GM18507 (cell line): ENCODE results near the gene BIVM.

Experiments
- DNase-seq: peaks from one replicate; pipeline ENCODE4 v3.0.0; 2011; ENCODE audit warnings: low read depth; ENCODE audit not compliant: insufficient read length; ENCODE audit errors: extremely low spot score
- FAIRE-seq: peaks from 2 replicates; lab custom pipeline; 2011; peaks lifted over from hg19 to GRCh38; lab: Jason Lieb, UNC

Gene BIVM, protein sequence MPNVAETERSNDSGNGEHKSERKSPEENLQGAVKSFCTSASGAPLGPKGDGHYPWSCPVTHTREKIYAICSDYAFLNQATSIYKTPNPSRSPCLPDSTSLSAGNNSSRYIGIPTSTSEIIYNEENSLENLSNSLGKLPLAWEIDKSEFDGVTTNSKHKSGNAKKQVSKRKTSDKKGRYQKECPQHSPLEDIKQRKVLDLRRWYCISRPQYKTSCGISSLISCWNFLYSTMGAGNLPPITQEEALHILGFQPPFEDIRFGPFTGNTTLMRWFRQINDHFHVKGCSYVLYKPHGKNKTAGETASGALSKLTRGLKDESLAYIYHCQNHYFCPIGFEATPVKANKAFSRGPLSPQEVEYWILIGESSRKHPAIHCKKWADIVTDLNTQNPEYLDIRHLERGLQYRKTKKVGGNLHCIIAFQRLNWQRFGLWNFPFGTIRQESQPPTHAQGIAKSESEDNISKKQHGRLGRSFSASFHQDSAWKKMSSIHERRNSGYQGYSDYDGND

GRCh38 chr13:102798581-102799425 lies at the start of gene BIVM, which contains the start of gene POGLUT2:
TSS of gene BIVM (plus strand) at chr13:102799119. CDS start at chr13:102807268, 8,149 bp downstream.
TSS of gene POGLUT2 (minus strand) at chr13:102798976. CDS start at chr13:102798670, 306 bp downstream.
- peak; percentile 85 for DNase-seq
- FAIRE-seq = peak; percentile 95

DNA sequence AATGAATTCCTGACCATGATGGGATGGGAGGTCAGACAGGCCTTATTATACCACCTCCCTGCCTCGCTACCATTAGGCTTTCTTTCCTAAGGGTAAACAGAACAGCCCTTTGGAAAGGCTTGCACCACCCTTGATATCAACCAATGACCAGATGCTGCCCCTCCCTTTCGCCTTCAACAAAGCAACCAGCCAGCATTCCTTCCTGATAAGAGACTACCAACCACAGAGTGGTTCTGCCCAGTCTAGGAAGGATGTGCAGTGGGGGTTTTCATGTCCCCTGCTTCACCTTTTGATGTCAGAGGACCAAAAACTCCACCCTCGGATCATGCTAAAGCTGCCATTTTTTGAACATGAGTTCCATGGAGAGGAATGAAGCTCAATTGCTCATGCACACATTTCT lies 47.0 kb upstream of the BIVM start:
- DNase-seq (no peak), FAIRE-seq (no peak)

DNA sequence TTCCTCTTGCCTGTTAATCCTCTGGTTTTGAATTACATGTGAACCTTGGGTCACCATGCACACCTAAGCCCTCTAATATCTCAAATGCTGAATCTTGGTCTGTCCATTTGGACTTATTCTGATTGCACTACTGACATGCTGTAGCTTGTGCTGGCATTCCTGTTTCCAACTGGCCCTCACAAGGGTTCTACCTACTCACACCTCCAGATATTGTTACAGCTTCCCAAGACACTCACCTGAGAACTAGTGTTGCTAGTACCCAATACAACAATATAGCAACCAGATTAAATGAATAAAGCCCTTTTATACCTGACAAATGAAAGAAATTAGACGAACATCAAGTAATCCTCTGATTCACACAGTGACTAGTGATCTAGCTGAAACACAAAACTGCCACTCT lies 41.9 kb upstream of the BIVM start:
- DNase-seq = no peak
- FAIRE-seq = no peak

DNA sequence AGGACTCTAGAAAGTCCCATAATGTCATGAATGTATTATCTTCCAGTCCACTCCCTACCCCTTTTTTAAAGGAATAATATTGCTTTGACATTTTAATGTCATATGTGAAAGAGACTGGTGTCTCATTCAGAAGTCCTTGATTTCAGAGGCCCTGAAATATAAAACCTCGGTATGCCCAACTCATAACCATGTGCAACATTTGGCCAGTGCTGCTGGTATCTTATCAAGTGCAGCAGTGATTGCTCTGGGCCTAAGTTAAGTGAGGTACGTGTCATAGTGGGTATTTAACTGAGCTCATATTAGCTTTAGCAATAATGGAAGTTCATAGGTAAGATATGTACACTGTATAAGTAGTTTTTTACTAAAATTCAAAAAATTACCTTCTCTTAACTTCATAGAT lies 40.1 kb upstream of the BIVM start:
- no peak for DNase-seq
- FAIRE-seq = no peak

DNA sequence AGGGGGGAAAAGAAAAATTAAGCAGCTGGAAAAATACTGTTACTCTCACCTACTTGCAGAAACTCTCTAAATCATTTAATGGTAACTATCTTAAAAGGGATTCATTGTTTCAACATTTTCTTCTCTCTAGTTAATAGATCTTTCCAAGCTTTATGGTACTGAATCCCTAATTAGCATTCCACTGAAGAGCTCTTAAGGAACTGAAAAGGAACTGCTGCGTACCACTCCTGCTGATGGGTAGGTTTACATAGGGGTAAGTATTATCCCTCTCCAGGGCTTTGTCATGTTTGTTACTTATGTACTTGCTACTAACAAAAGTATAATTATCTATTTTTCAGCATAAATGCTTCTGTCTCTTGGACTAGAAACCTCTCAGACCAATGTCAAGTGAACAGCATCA lies 37.8 kb upstream of the BIVM start:
- FAIRE-seq (no peak), DNase-seq (no peak)

DNA sequence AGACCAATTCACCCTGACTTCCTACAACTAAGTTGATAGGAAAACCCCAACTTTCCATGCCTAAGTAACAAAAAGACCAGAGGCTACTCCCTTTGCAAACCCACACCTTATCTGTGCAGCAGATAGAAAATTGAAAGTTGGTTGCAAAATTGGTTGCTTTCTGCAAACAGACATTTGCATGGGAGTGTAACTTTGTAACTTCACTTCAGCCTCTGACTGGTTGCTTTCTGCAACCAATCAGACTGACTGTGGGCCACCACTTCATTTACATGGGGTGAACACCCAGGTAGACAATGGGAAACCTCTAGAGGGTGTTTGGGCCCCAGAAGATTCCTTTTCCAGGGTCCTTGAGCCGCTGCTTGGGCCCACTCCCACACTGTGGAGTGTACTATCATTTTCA lies 35.2 kb upstream of the BIVM start:
- DNase-seq (no peak), FAIRE-seq (no peak)

DNA sequence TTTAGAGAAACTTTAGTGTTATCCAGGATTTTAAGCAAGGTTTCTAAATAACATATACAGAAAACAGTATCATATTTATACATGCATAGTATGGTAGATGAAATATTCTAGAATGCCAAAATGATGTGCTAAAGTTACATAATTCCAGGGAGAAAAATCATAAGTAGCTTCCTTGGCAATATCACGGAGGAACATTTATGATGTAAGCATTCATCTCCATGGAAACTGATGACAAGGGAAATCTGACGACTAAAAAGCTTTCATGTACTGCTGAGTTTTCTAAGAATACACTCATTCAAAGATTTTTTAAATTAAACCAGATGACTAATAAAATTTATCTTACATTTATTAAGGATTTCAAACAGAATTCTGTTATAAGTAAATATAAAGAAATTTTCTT lies 30.0 kb upstream of the BIVM start:
- DNase-seq (no peak), FAIRE-seq (no peak)

DNA sequence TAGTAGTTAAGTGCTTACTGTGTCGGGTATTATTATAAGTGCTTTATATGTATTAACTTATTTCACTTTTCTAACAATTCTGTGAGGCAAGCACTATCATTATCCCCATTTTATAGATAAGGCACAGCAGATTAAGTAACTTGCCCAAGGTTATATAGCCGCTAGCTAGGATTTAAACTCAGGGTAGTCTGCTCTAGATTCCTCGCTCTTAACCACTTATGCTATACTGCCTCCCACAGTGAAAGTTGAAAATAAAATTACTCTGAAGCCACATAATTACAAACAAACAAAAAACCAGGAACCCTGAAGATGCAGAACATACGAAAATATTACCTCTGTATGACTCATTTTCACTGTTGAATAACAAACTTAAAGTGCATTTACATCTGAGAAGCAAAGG lies 29.2 kb upstream of the BIVM start:
- DNase-seq (no peak), FAIRE-seq (no peak)

GRCh38 chr13:102770435-102770834 lies 28.5 kb upstream of the BIVM start:
- DNase-seq (no peak), FAIRE-seq (no peak)

- no peak for DNase-seq
These were observed 27.4 kb upstream of the BIVM start for GRCh38 chr13:102771298-102772041.

GRCh38 chr13:102772042-102772425 lies 26.9 kb upstream of the BIVM start:
- FAIRE-seq (no peak), DNase-seq (no peak)

More at GRCh38 chr13:102771298-102772041, 27.4 kb upstream of the BIVM start:
- FAIRE-seq = no peak

GRCh38 chr13:102773441-102774213 lies 25.3 kb upstream of the BIVM start, which contains the start of gene TEX30:
TSS of gene TEX30 (minus strand) at chr13:102773786. CDS start at chr13:102770026, 3,760 bp downstream.
- DNase-seq = peak; percentile 83
- peak; percentile 84 for FAIRE-seq

DNA sequence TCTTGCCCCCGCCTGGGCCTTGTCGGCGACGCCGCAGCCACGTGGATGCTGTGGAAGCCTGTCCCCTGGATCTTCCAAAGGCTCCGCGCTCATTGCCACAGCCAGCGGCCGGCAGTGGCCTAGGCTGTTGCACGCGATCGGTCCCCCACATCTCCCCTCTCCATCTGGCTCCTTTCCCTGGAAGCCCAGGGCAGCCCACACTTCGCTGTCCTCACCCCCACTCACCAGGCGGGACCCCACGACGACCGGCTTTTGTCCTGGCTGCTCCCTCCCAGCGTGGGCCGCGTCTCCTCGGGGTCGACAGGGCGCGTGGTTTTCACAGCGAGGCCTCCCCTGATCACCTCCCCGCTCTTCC lies 24.7 kb upstream of the BIVM start:
- DNase-seq (no peak), FAIRE-seq (no peak)

DNA sequence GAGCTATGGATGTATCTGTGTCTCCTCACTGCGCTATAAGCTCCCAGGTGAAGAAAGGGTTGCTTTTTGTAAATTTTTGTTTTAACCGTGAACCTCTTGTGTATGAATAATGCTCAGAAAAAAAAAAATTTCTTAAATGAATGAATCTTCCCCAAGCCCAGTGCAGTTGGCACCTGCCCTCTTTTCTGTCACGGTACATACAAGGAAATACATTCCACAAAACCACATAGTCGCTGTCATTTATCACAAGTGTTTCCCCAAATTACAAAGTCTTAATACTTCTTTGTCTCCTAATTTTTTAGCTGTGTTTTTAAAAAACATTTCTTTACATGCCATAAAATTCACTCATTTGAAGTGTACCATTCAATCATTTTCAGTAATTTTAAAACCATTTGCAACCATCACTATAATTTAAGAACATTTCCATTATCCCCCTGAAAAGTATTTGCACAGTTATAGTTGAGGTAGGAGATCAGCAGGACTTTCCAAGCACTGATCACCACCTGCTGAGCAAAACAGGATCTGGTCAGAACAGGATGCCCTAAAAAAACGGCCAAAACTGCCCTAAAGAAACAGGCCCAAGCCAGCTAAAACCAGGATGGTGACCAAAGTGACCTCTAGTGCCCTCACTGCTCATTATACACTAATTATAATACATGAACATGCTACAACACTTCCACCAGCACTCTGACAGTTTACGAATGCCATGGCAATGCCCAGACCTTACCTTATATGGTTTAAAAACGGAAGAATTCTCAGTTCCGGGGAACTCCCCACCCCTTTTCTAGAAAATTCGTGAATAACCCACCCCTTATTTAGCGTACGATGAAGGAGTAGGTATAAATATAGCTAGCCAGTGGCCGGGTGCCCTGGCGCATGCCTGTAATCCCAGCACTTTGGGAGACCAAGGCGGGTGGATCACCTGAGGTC lies 24.1 kb upstream of the BIVM start:
- DNase-seq (no peak), FAIRE-seq (no peak)

DNA sequence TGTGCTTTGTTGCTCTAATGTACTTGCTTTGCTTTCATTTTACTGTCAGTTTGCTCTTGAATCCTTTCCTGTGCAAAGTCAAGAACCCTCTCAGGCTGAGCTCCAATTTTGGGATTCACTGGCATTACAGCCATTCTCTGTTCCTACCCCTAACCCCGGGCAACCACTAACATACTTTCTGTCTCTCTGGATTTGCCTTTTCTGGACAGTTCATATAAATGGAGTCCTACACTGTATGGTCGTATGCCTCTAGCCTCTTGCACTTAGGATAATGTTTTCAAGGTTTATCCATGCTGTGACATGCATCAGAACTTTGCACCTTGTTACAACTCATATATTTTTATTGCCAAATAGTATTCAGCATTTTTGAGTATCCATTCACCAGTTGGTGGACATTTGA lies 22.6 kb upstream of the BIVM start:
- DNase-seq (no peak), FAIRE-seq (no peak)

DNA sequence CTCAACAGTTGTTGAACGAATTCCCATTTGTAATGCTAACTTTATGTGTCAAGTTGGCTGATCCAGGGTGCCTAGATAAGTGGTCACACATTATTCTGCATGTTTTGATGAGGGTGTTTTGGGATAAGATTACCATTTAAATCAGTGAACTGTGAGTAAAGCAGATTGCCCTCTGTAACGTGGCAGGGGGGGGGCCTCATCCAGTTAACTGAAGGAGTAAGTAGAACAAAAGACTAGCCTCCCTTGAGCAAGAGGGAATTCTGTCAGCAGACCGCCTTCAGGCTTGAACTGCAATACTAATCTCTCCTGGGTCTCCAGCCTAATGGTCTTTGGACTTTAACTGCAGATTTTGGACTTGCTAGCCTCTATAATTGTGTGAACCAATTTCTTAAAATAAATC lies 21.2 kb upstream of the BIVM start:
- no peak for FAIRE-seq
- DNase-seq = no peak

GRCh38 chr13:102779436-102780159 lies 19.3 kb upstream of the BIVM start:
- FAIRE-seq (peak; percentile 50), DNase-seq (no peak)
